Measurements from ENCODE around the gene FAM81A.
"Not testable (repeated sequence)": the region's sequence is repeated elsewhere in the genome, so short reads cannot be mapped to it uniquely, and the experiment has no call there.

The FAM81A gene

GRCh38 chr15:59428898-59429297, 9.1 kb upstream of the FAM81A start:
- not testable (repeated sequence) for DNase-seq

- DNase-seq = no peak
Observed at GRCh38 chr15:59432389-59432788, 5.6 kb upstream of the FAM81A start.

DNA sequence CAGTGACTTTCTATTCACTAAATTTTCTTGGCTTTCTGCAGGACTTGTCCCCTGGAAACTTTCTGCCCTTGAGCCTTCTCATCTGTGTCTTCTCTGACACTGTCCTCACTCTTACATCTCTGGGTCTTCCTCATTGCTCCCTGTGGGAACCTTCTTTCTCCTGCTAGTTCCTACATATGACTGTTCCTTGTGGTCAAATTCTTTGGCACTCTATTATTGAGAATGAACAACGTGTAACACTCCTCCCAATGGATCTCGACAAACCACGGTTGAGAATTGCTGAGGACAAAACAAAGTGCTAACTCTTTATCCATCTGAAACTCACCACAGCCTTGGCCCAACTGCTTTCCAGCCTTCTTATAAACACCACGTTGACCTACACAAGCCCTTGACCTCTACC, 3.5 kb upstream of the FAM81A start:
- DNase-seq = no peak

GRCh38 chr15:59436774-59437141, 1.2 kb upstream of the FAM81A start:
- no peak for DNase-seq

- DNase-seq = no peak
Observed at GRCh38 chr15:59437142-59437816, 707 bp upstream of the FAM81A start.

DNA sequence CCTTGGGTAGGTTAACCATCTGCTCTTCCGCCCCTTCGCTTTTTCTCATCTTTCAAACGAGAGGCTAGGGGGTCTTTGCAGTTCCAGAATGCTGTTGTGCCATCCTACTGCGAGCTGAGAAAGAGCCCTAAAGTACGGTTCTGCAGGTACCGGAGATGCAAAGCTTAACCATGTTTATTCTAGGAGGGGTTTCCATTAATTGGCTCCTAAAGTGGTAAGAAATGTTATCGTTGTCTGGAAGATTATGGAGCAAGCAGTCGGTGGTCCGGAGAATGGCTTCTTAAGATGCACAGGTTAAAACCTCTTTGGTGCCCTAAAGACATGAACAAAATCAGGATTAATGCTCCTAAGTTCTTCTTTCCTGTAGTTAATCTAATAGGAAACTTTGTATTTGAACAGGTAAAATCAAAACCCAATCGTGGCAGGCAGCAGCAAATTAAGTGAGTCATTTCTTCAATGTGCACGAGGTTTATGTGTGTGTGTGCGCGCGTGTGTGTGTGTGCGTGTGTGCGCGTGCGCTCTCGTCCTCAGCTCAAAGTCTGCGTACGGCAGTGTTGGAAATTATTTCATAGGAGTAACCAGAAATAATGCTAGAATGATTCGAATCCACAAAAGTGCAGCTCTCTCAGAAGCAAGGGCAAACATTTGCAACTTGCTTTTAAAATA, 772 bp downstream of the FAM81A start:
- no peak for DNase-seq

- no peak for DNase-seq
Observed at GRCh38 chr15:59439576-59439975, 1.6 kb downstream of the FAM81A start.

DNA sequence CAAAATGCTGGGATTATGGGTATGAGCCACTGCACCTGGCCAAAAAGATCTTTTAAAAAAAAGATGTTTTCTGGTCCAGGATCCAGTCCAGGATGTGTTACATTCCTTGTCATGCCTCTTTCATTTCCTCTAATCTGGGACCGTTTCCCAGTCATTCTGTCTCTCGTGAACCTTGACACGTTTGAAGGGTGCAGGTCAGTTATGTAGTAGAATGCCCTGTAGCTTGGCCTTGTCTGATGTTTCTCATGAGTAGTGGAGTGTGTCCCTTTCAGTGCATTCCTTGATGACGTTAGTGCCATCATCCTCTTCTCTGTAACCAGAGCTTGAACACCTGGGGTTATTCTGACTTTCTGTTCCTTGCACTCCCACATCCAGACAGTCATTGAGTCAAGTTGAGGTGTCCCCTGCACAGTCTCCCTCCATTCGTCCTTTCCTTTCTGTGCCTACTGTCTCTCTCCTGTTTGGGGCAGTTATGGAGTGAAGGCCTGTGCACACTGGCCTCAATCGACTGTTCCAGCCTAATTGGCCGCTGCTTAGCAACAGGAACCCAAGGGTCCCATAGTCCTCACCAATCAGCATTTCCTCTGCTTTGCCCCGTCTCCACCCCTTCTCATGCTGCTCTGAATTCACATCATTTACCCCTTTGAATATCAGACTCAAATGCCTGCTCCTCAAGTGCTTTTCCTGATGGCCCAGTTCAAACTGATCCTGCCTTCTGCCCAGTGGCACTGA, 5.5 kb downstream of the FAM81A start:
- no peak for DNase-seq

DNA sequence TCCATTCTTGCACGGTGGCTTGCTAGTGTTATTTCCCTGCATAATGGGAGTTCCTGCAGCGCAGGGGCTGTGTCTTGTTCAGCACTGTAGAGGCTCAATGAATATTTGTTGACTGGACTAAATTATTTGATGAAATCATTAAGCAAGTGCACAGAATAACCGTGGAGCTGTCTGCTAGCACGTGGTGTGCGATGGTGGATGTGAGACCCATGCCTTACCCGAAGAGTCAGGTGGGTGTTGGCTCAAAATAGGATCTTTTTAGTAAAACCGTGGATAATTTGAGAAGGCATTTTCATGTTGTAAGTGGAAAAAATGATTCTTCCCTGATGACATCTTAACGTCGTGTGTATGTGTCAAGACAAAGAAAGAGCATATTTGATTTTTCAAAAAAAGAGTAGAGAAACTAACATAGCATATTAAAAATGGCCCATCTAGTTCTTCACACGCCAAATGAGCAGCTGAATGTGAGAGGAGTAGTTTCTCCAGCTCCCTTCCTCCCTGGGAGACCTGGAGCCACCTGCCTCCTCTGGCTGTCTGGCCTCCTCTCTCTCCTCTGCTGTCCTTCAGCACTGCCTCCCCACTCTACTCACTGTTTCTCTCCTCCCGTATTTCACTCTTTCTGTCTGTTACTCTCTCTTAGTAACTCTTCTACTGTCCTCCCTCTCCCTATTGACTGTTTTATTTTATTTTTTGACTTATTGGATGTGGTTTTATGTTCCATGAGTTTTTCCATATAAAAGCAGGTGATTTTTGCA, 6.3 kb downstream of the FAM81A start:
- no peak for DNase-seq

- DNase-seq = no peak
Observed at GRCh38 chr15:59444980-59445545, 7.1 kb downstream of the FAM81A start.

- DNase-seq = no peak
Observed at GRCh38 chr15:59446232-59446957, 8.4 kb downstream of the FAM81A start.

DNA sequence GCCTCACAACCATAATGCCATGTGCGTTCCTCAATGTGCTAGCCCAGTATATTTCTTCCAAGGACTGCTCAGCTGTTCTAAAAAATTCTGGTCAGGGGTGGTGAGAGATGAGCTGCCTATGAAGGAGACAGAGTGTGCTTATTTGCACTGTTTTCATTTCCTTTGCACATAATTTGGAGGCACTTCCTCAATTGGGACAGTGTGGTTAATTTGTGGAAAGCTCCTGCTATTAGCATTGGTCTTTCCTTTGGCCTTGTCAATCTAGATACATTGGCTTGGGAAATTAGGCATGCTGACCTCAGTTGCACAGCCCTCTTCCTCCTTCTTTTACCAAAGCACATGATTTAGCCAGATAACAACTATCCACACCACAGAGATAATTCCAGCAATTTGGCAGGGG, 9.4 kb downstream of the FAM81A start:
- DNase-seq = no peak

DNA sequence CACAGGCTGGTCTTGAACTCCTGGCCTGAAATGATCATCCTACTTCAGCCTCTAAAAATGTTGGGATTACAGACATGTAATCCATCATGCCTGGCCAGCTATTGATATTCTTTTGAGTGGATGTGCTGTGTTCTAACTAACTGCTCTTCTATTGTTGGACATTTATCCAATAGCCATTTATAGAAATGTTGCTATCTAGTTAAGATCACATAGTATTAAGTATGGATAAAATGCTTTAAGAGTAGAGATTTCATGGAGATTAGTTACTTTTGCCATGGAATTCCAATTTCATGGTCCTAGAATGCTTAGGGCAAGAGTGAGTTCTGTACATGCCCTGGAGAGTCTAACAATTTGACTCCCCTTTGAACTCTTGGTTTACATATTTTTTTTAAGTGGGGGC, 10.9 kb downstream of the FAM81A start:
- no peak for DNase-seq

- no peak for DNase-seq
Observed at GRCh38 chr15:59453474-59454215, 15.7 kb downstream of the FAM81A start.

GRCh38 chr15:59456114-59456513, 18.1 kb downstream of the FAM81A start:
- DNase-seq = no peak

- no peak for DNase-seq
Observed at GRCh38 chr15:59457103-59457502, 19.1 kb downstream of the FAM81A start.

DNA sequence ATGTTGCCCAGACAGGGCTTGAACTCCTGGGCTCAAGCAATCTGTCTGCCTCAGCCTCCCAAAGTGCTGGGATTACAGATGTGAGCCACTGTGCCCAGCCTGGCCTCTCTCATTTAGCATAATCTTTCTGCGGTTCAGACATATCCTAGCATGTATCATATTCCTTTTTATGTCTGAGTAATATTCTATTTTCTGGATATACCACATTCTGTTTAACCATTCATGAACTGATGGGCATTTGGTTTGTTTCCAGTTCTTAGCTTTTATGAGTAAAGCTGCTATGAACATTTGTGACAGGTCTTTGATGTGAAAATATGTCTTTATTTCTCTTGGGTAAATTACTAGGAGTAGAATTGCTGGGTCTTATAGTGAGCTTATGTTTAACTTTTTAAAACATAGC, 23.5 kb downstream of the FAM81A start:
- no peak for DNase-seq

- no peak for DNase-seq
Observed at GRCh38 chr15:59473226-59473625, 35.2 kb downstream of the FAM81A start.

GRCh38 chr15:59475161-59475560, 37.2 kb downstream of the FAM81A start:
- DNase-seq = not testable (repeated sequence)

DNA sequence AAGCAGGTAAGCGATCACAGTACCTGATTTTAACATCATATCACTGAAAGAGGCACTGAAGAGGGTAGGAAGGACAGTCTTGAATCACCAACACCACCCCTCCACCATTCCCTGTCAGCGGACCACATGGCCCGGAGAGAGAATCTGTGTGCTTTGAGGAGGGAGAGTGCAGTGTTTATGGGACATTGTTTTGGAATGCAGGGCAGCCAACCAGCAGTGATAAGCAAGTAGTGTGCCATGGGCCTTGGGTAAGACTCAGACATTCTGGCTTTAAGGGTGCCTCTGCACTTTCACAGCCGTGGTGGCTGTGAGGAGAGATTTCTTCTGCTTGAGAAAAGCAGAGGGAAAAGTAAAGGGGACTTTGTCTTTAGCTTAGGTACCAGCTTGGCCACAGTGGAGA, 46.4 kb downstream of the FAM81A start:
- no peak for DNase-seq

DNA sequence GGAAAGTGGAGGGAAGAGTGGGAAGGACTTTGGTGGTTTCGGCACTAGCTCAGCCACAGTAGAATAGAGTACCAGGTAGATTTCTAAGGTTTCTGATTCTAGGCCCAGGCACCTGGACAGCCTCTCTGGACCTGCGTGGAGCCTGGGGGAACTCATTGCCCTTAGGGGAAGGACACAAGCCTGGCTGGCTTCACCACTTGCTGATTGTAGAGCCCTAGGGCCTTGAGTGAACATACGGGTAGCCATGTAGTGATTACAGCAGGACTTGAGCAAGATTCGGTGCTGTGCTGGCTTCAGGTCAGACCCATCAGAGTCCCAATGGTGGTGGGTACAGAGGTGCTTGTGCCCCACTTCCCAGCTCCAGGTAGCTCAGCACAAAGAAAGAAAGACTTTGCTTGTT, 47.0 kb downstream of the FAM81A start:
- DNase-seq = no peak

DNA sequence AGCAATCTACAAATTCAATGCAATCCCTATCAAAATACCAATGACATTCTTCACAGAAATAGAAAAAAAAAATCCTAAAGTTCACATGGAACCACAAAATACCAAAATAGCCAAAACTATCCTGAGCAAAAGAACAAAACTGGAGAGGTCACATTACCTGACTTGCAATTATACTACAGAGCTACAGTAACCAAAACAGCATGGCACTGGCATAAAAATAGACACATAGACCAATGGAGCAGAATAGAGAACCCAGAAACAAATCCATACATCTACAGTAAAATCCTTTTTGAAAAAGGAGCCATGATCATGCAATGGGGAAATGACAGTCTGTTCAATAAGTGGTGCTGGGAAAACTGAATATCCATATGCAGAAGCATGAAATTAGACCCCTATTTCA, 51.5 kb downstream of the FAM81A start:
- not testable (repeated sequence) for DNase-seq

Data from NCI-H1092 (cell line).